Measurements from ENCODE around the gene FERMT2. TPM values are rescaled to one million over a fixed set of nuclear protein-coding genes. Genes with fewer than 3 reads are reported as not detected.

Gene FERMT2
- total and polyA plus RNA-seq, 4 donors = 23.9 to 51.3 (median 40.4) TPM

DNA sequence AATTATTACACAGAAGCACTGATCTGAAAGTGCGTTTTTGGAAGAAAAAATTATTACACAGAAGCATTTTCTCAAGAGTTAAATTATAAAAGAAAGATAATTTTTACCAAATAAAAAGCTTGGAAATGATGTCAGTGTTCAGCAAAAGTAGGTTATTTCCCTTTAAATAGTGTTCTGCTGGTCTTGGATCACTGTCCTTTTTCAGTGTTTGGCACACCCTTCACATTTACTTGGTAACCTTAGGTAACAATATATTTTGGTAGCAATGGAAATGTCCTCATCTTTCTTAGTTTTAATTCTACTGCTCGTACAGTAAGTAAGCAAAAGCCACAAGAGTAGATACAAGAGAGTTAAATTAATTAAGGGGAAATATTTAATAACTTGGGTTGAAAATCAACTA is 40.3 kb downstream of the FERMT2 start (continued):
- TF ChIP-seq, protein P1, sequence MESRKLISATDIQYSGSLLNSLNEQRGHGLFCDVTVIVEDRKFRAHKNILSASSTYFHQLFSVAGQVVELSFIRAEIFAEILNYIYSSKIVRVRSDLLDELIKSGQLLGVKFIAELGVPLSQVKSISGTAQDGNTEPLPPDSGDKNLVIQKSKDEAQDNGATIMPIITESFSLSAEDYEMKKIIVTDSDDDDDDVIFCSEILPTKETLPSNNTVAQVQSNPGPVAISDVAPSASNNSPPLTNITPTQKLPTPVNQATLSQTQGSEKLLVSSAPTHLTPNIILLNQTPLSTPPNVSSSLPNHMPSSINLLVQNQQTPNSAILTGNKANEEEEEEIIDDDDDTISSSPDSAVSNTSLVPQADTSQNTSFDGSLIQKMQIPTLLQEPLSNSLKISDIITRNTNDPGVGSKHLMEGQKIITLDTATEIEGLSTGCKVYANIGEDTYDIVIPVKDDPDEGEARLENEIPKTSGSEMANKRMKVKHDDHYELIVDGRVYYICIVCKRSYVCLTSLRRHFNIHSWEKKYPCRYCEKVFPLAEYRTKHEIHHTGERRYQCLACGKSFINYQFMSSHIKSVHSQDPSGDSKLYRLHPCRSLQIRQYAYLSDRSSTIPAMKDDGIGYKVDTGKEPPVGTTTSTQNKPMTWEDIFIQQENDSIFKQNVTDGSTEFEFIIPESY (IDR thresholded peaks at IDR 0.05) = no peak

DNA sequence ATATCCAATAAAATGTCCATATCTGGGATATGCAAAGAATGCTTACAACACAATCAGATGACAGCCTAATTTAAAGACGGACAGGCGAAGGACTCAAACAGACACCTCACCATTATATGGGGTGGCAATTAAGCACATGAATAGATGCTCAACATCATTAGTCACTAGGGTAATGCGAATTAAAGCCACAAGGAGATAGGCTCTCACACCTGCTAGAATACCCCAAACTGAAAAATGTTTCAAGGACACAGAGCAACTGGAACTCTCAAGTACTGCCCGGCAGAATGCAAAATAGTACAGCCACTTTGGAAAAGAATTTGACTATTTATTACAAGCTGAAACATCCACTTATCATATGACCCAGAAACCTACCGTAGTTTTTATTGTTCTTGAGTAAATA is 42.9 kb downstream of the FERMT2 start:
- TF ChIP-seq FOXA2 (IDR thresholded peaks at IDR 0.05) = no peak
- no peak for TF ChIP-seq HNF4A (conservative IDR thresholded peaks at IDR 0.05)
- TF ChIP-seq TAF1 (conservative IDR thresholded peaks at IDR 0.05) = no peak
- TF ChIP-seq, protein P2, sequence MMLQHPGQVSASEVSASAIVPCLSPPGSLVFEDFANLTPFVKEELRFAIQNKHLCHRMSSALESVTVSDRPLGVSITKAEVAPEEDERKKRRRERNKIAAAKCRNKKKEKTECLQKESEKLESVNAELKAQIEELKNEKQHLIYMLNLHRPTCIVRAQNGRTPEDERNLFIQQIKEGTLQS (IDR thresholded peaks at IDR 0.05) = no peak
- TF ChIP-seq YY1 (IDR thresholded peaks at IDR 0.05) = no peak
- TF ChIP-seq JUND (IDR thresholded peaks at IDR 0.05) = no peak
- TF ChIP-seq FOXA1 (IDR thresholded peaks at IDR 0.05) = no peak
- TF ChIP-seq NR2F2 (IDR thresholded peaks at IDR 0.05) = no peak
- no peak for TF ChIP-seq EGR1 (IDR thresholded peaks at IDR 0.05; ENCODE audit: low read depth in 2 of 2)
- no peak for TF ChIP-seq HNF4G (IDR thresholded peaks at IDR 0.05)
- TF ChIP-seq, protein P1 (IDR thresholded peaks at IDR 0.05) = no peak
- TF ChIP-seq SP1 (IDR thresholded peaks at IDR 0.05) = no peak
- TF ChIP-seq, protein P3, sequence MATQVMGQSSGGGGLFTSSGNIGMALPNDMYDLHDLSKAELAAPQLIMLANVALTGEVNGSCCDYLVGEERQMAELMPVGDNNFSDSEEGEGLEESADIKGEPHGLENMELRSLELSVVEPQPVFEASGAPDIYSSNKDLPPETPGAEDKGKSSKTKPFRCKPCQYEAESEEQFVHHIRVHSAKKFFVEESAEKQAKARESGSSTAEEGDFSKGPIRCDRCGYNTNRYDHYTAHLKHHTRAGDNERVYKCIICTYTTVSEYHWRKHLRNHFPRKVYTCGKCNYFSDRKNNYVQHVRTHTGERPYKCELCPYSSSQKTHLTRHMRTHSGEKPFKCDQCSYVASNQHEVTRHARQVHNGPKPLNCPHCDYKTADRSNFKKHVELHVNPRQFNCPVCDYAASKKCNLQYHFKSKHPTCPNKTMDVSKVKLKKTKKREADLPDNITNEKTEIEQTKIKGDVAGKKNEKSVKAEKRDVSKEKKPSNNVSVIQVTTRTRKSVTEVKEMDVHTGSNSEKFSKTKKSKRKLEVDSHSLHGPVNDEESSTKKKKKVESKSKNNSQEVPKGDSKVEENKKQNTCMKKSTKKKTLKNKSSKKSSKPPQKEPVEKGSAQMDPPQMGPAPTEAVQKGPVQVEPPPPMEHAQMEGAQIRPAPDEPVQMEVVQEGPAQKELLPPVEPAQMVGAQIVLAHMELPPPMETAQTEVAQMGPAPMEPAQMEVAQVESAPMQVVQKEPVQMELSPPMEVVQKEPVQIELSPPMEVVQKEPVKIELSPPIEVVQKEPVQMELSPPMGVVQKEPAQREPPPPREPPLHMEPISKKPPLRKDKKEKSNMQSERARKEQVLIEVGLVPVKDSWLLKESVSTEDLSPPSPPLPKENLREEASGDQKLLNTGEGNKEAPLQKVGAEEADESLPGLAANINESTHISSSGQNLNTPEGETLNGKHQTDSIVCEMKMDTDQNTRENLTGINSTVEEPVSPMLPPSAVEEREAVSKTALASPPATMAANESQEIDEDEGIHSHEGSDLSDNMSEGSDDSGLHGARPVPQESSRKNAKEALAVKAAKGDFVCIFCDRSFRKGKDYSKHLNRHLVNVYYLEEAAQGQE (IDR thresholded peaks at IDR 0.05) = no peak
- TF ChIP-seq, protein P4, sequence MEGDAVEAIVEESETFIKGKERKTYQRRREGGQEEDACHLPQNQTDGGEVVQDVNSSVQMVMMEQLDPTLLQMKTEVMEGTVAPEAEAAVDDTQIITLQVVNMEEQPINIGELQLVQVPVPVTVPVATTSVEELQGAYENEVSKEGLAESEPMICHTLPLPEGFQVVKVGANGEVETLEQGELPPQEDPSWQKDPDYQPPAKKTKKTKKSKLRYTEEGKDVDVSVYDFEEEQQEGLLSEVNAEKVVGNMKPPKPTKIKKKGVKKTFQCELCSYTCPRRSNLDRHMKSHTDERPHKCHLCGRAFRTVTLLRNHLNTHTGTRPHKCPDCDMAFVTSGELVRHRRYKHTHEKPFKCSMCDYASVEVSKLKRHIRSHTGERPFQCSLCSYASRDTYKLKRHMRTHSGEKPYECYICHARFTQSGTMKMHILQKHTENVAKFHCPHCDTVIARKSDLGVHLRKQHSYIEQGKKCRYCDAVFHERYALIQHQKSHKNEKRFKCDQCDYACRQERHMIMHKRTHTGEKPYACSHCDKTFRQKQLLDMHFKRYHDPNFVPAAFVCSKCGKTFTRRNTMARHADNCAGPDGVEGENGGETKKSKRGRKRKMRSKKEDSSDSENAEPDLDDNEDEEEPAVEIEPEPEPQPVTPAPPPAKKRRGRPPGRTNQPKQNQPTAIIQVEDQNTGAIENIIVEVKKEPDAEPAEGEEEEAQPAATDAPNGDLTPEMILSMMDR (IDR thresholded peaks at IDR 0.05; ENCODE audit: low read depth, low read length, missing input control) = no peak
- no peak for TF ChIP-seq RXRA (IDR thresholded peaks at IDR 0.05)
- TF ChIP-seq, protein P5, sequence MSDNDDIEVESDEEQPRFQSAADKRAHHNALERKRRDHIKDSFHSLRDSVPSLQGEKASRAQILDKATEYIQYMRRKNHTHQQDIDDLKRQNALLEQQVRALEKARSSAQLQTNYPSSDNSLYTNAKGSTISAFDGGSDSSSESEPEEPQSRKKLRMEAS (IDR thresholded peaks at IDR 0.05) = no peak
- TF ChIP-seq GABPA (IDR thresholded peaks at IDR 0.05 in 1 of 2, conservative IDR thresholded peaks at IDR 0.05 in 1 of 2) = no peak
- TF ChIP-seq RAD21 (IDR thresholded peaks at IDR 0.05) = no peak
- 82% methylated on average over 5 of the region's 5 CpGs for WGBS
- Histone ChIP-seq H3K9ac (ENCODE audit: low read depth in 1 of 2, low read length in 2 of 2) (no peak overlapping the region), H3K36me3 (ENCODE audit: control insufficient read depth in 4 of 4, insufficient read depth in 3 of 4, low read depth in 1 of 4, low read length in 3 of 4) (peaks cover 0 to 4% (median 1%) of the 10 kb centered on the region in 4 donors), H3K4me3 (ENCODE audit: low read depth in 1 of 3, low read length in 3 of 3) (no peak overlapping the region), H3K27me3 (ENCODE audit: control insufficient read depth in 4 of 4, insufficient read depth in 4 of 4, low read length in 3 of 4) (no peaks in the 10 kb centered on the region), H3K27ac (ENCODE audit: low read depth in 1 of 2, low read length in 2 of 2) (no peak overlapping the region), H3K9me3 (ENCODE audit: control insufficient read depth in 4 of 4, low read length in 3 of 4) (no peaks in the 10 kb centered on the region), H3K4me1 (ENCODE audit: control insufficient read depth in 4 of 4, insufficient read depth in 4 of 4, low read length in 3 of 4) (peaks cover 5 to 16% (median 9%) of the 10 kb centered on the region in 4 donors)
- no peak for DNase-seq (ENCODE audit: low spot score)
